ENCODE results near the gene ATG12.
"Not testable (repeated sequence)": the region's sequence is repeated elsewhere in the genome, so short reads cannot be mapped to it uniquely, and the experiment has no call there.

The ATG12 gene

DNA sequence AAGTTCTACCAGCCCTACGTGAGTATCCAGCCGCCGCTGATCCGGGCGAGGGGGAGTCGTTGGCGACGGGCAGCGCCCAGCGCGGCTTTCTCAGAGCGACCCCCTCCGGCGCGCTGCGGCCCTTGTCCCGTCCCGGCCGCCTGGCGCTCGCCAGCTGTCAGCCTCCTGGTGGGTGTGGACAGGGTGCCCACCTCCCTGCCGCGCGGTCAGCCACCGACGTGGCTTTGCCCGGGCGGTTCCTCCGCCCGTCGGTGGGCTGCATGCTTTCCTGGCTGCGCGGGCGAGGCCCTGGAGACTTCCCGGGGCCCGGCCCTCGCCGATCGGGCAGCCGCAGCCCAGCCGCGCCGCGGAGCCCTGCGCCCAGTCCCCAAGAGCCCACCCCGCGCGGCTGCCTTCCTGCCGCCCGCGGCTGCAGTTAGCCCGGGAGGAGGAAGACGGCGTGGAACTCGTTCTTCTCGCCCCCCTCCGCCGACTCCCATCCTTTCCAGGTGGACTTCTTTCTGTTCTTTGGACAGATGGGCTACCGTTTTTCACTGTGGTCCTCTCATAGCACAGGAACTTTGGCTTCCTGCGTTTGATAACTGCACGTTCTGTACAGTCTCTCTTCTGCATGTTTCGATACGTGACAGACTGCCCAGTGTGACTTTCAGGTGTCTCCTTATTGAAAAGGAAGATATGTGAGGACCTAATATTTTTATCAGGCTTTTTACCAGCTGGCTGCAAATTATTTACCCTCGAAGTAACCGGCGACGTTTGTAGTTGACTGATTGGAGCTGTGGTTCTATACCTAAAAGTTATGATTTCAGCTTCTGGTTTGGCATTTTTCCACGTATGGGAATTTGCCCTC lies 947 bp upstream of the ATG12 start:
- DNase-seq: peak; percentile 15

DNA sequence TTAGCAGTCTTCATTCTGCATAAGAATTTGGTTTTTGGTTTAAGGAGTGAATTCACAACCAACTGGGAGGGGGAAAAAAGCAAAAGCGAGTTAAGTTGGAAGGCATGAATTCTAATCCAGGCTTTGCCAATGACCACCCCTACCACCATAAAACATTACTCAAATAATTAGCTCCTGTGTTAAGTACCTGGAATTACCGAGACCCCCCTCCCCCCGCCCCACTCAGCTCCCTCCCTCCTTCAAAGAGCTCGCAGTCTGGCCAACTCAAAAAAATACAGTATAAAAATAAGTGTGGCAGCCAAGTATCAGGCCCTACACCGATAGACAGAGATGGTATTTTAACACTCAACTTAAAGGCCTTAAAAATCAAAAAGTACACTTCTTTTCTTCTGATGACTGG lies 492 bp downstream of the ATG12 start:
- DNase-seq: no peak

DNA sequence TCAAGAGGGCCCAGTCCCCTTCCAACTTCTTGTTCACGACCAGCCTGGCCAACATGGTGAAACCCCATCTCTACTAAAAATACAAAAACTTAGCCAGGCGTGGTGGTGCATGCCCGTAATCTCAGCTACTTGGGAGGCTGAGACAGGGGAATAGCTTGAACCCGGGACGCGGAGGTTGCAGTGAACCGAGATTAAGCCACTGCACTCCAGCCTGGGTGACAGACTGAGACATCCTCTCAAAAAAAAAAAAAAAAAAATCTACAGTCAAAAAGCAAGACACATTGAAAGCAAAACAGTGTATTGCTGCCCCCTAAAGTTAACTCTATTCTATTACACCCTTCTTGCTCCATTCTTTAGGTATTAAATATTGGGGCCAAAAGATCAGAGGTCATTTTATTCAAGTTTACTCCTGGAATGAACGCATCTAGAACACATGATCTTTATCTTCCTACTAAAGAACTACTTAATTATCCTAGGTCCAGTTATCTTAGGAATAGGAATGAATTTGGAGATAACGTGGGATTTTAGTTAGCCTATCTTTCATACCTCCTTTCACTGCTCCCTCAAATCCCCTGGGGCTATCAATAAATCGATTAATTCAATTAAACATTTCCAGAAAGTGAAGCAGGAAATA lies 2.4 kb downstream of the ATG12 start:
- peak; percentile 9 for DNase-seq

GRCh38 chr5:115835481-115835880 lies 5.9 kb downstream of the ATG12 start:
- DNase-seq: no peak

GRCh38 chr5:115831163-115831768 lies 10.1 kb downstream of the ATG12 start:
- peak; percentile 24 for DNase-seq

- no peak for DNase-seq
Observed at GRCh38 chr5:115829913-115830312, 11.5 kb downstream of the ATG12 start.

DNA sequence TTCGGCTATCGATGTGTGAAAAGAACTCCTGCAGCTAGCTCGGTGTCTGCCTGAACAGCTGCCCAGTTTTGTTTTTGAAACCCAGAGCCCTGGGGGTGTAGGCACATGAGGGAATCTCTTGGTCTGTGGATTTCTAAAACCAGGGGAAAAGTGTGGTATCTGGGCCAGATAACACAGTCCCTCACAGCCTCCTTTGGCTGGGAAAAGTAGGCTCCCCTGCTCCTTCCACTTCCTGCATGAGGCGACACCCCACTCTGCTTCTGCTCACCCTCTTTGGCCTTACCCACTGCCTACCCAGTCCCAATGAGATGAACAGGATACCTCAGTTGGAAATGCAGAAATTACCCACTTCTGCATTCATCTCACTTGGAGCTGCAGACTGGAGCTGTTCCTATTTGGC lies 15.4 kb downstream of the ATG12 start:
- DNase-seq: no peak

- DNase-seq: not testable (repeated sequence)
Observed at GRCh38 chr5:115824983-115825382, 16.4 kb downstream of the ATG12 start.

- no peak for DNase-seq
Observed at GRCh38 chr5:115820846-115821245, 20.5 kb downstream of the ATG12 start.

GRCh38 chr5:115818821-115819220 lies 22.5 kb downstream of the ATG12 start:
- no peak for DNase-seq

- no peak for DNase-seq
Observed at GRCh38 chr5:115817386-115817785, 24.0 kb downstream of the ATG12 start.

GRCh38 chr5:115816226-115817081 lies 24.9 kb downstream of the ATG12 start, which contains the start of gene CDO1:
Gene CDO1 (minus strand): TSS chr5:115816659. CDS start chr5:115816397, 262 bp downstream.
- DNase-seq: peak; percentile 25

DNA sequence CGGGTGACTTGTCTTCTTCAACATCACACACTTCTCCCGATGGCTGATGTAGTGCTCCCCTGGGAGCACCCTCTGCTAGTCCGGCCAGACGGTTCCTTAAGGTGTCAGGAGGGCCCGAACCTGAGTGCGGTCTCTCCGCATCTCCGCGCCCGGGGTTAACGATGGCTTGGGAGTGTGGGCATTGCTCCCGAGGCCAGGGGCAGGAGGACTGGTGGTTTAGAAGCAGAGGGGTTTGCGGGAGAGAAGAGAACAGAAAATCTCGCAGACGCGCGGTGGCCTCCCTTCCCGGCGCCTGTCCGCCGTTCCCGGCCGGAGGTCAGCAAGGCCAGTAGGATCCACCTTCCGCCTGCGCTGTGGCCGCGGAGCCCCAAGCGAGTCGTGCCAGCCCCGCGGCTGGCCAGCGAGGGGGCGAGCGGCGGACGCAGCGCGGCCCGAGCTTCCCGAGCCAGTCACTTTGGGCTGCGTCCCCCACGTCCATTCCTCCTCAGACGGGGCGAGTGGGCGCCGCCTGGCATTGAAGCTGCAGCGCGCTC lies 25.6 kb downstream of the ATG12 start:
- no peak for DNase-seq

DNA sequence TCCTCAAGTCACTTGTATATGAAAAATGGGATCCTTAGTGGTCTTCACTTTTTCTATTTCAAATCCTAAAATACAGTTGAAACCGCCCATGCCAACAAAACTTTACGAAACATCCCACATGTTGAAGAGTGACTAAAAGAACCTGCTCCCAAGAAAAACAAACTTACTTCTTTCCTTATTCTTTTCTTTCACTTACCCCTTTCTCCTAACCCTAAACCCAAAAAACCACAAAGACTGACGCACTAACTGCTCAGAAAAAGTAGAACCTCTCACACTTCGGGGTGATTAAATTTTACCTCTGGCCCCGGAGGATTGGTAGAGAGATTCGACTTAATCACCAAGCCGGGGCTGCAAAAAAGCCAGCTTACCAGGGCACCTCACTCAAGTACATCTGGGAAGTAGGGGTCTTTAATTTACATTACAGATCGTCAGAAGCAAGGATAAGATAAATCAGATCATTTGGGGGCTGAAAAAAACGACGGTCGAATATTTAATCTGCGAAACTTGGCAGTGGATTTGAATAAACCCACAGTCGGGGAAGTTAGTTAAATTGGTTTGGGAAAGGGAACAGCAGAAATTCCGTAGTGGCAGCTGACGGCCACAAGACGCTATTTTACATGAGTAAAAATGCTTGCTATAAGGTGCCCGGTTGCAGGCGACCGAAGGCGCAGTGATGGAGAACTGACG lies 26.2 kb downstream of the ATG12 start:
- DNase-seq: no peak

DNA sequence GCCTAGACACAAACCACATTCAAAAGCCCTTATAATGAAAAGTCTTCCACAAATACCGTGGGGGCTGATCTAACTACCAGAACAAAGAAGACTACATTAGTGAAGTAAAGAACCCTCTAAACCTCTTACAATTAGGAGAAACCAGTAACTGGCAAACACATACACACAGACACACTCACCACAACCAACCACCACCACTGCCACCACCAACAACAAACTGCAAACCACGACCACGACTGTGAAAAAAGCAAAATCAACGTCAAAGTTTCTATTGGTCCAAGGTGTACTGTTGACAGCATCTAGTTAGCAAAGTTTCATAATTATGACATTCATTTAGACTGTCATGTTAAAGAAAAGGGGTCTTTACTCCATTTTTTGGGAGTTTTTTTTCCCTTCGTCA lies 27.6 kb downstream of the ATG12 start:
- DNase-seq: no peak

DNA sequence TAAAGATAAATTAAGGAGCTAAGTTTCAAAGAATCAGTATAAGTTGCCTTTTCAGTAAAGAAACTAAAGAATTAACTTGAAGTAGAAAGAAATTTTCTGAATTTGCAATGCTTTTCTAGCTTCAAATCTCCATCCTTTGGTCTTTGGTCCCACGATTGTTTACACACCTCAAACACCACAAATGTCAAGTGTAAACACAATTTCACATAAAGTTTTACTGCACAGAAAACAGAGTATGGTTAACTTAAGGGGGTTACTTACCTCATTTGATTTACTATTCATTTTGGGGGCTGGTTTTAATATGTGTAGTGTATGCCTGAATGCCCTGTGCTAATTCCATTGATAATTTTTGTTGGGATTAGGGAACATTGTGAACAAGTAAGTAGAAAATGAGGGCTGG lies 29.0 kb downstream of the ATG12 start:
- DNase-seq: no peak

DNA sequence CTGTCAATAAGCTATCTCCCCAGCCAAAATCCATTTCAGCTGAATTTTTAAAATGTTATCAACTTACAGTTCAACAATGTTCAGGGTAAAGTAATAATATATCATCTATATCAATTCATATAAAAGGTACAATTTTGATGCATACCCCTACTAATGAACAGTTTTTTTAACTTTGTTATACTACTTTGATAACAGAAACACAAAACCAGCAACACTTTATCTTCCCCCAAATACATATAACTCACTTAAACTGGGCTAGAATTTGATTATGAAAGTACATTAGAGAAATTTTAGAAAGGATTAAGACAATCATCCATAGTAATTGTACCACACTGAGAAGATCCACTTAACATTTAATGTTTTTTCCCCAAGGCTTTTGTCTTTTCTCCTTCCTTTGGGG lies 30.0 kb downstream of the ATG12 start:
- DNase-seq: no peak

DNA sequence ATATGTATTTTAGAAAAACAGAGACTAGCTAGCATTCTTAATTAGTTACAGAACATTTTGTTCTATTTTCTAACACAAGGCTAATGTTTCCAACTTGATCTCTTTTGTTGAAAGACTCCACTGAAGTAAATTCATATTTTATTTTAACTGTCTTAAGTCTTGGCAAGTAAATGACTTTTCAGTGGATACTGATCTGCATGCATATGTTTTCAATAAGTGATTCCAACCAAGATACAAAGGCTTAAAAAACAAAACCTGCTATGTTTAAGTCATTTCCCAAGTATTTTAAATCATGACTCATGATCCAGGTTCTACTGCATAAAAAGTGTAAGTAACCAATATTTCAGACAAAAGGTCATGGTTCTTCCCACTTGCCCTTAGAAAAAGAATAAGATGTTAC lies 30.6 kb downstream of the ATG12 start:
- no peak for DNase-seq

DNA sequence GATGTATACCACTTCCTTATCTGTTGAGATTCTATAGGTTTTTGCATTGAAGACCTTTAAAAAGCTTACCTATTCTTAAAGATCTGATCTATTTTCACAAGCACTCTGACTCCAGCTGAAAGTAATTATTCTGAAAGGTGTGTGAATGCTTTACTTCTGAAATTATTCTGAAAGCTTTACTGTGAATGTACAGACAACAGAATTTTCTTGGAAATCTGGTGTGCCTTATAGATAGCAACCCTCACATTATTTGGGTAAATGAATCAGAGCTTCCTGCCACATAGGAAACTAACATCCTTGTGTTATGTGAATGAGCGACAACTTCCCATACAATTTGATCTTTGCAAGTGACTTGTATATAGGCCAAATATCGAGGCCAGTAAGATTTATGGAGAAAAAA lies 31.4 kb downstream of the ATG12 start:
- no peak for DNase-seq

GRCh38 chr5:115808066-115808465 lies 33.3 kb downstream of the ATG12 start:
- DNase-seq: not testable (repeated sequence)

- no peak for DNase-seq
Observed at GRCh38 chr5:115807654-115808052, 33.7 kb downstream of the ATG12 start.

Data from stimulated activated CD4-positive, alpha-beta T cell treated with anti-CD3 and anti-CD28 coated beads, Interleukin-4, amount 100 ng/mL, for 24 hours (primary cell).